ENCODE results near the gene PCCA.

PCCA gene

GRCh38 chr13:100108913-100109507 is 20.1 kb downstream of the PCCA start:
- no peak for TF ChIP-seq CTCF (IDR thresholded peaks at IDR 0.05; ENCODE audit: extremely low read depth, insufficient read depth, missing control alignments)
- DNase-seq (ENCODE audit: low spot score) = no peak
- in situ Hi-C loops (cut with MboI; ENCODE audit: low pct_unique_long_range_greater_than_20kb, low sequenced_read_pairs, unreplicated experiment) = no loop called here

- no peak for TF ChIP-seq CTCF (IDR thresholded peaks at IDR 0.05; ENCODE audit: extremely low read depth, insufficient read depth, missing control alignments)
- DNase-seq (ENCODE audit: low spot score) = no peak
- in situ Hi-C loops (cut with MboI; ENCODE audit: low pct_unique_long_range_greater_than_20kb, low sequenced_read_pairs, unreplicated experiment) = no loop called here
Observed at GRCh38 chr13:100110269-100110668, 21.4 kb downstream of the PCCA start.

- in situ Hi-C loops (cut with MboI; ENCODE audit: low pct_unique_long_range_greater_than_20kb, low sequenced_read_pairs, unreplicated experiment) = no loop called here
- TF ChIP-seq CTCF (IDR thresholded peaks at IDR 0.05; ENCODE audit: extremely low read depth, insufficient read depth, missing control alignments) = no peak
- DNase-seq (ENCODE audit: low spot score) = no peak
Observed at GRCh38 chr13:100112186-100112838, 23.4 kb downstream of the PCCA start.

GRCh38 chr13:100115693-100116254 is 26.9 kb downstream of the PCCA start:
- in situ Hi-C loops (cut with MboI; ENCODE audit: low pct_unique_long_range_greater_than_20kb, low sequenced_read_pairs, unreplicated experiment) = no loop called here
- no peak for TF ChIP-seq CTCF (IDR thresholded peaks at IDR 0.05; ENCODE audit: extremely low read depth, insufficient read depth, missing control alignments)
- peak; percentile 23 for DNase-seq (ENCODE audit: low spot score)

- no peak for DNase-seq (ENCODE audit: low spot score)
- no peak for TF ChIP-seq CTCF (IDR thresholded peaks at IDR 0.05; ENCODE audit: extremely low read depth, insufficient read depth, missing control alignments)
Observed at GRCh38 chr13:100124265-100124664, 35.4 kb downstream of the PCCA start.

GRCh38 chr13:100125946-100126345 is 37.1 kb downstream of the PCCA start:
- no peak for DNase-seq (ENCODE audit: low spot score)
- in situ Hi-C loops (cut with MboI; ENCODE audit: low pct_unique_long_range_greater_than_20kb, low sequenced_read_pairs, unreplicated experiment) = no loop called here
- no peak for TF ChIP-seq CTCF (IDR thresholded peaks at IDR 0.05; ENCODE audit: extremely low read depth, insufficient read depth, missing control alignments)

More at GRCh38 chr13:100124265-100124664, 35.4 kb downstream of the PCCA start:
- in situ Hi-C loops (cut with MboI; ENCODE audit: low pct_unique_long_range_greater_than_20kb, low sequenced_read_pairs, unreplicated experiment) = no loop called here
